Measurements from ENCODE around the gene GALNT15. TPM values are rescaled to one million over a fixed set of nuclear protein-coding genes. Genes with fewer than 3 reads are reported as not detected.

Gene GALNT15, protein sequence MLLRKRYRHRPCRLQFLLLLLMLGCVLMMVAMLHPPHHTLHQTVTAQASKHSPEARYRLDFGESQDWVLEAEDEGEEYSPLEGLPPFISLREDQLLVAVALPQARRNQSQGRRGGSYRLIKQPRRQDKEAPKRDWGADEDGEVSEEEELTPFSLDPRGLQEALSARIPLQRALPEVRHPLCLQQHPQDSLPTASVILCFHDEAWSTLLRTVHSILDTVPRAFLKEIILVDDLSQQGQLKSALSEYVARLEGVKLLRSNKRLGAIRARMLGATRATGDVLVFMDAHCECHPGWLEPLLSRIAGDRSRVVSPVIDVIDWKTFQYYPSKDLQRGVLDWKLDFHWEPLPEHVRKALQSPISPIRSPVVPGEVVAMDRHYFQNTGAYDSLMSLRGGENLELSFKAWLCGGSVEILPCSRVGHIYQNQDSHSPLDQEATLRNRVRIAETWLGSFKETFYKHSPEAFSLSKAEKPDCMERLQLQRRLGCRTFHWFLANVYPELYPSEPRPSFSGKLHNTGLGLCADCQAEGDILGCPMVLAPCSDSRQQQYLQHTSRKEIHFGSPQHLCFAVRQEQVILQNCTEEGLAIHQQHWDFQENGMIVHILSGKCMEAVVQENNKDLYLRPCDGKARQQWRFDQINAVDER
- total RNA-seq (2014; rRNA removed; shearing (Covaris generic)) (11.7 and 12.9 TPM in 2 replicates), polyA plus RNA-seq (2016; fragmentation: Nextera tagmentation; extraction: Ambion mirVana) (9.9 and 10.7 TPM in 2 replicates)

DNA sequence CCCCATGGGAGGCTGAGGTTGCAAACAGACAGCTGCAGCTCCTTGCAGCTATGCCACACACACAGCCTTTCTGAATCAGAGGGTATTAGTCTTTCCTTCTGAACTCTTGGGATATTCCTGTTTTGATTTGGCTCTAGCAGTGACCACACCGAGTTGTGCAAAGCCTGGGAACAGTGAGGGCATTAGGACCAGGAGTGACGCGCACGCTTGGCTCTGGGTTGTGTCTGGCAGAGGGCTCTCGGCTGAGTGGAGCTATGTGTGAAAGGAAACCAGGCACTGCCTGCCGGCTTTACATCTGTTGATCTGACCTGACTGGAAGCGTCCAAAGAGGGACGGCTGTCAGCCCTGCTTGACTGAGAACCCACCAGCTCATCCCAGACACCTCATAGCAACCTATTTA, at the start of gene GALNT15:
Gene GALNT15, plus strand, starts transcription at position 292 of the 400 bp plus-strand sequence. CDS start 472 bp downstream, outside the sequence.
- Histone ChIP-seq H3K4me2 (ENCODE audit: unreplicated experiment) (peak within 1 kb of the TSS; percentile 88), H3K9ac (peak within 1 kb of the TSS; percentile 81), H3K4me1 (ENCODE audit: insufficient read depth) (peaks cover 58% of the 10 kb centered on the region), H3K9me3 (ENCODE audit: low read depth) (no peaks in the 10 kb centered on the region), H3K79me2 (ENCODE audit: insufficient read depth) (peaks cover 26% of the 10 kb centered on the region), H3K4me3 (peak within 1 kb of the TSS; percentile 67), H3K27ac (peak within 1 kb of the TSS; percentile 97), H4K20me1 (ENCODE audit: insufficient read depth) (no peaks in the 10 kb centered on the region), H3K36me3 (ENCODE audit: low read depth) (no peaks in the 10 kb centered on the region), H3F3A (ENCODE audit: insufficient read depth) (peaks cover 40% of the 10 kb centered on the region), H3K9me2 (ENCODE audit: insufficient read depth) (no peaks in the 10 kb centered on the region), H2AFZ (peak within 1 kb of the TSS; percentile 48; the same call in 1 of the 2 replicates), H3K27me3 (replicated peaks; ENCODE audit: insufficient read depth) (no peaks in the 10 kb centered on the region)
- in situ Hi-C loops (cut with MboI), result loop anchor here (10.0 kb wide), 1 partner anchor 120 kb away; no protein-coding TSS in a partner anchor
- 1% methylated on average over 8 of the region's 8 CpGs for WGBS, 2 experiments (ENCODE audit: low coverage in 1 of 2, low lambda C conversion rate in 2 of 2, missing lambda C conversion rate in 2 of 2)
- TF ChIP-seq EZH2 (IDR thresholded peaks at IDR 0.05; ENCODE audit: insufficient read depth, poor library complexity, severe bottlenecking), result no peak
- no peak for TF ChIP-seq EZH2phosphoT487 (IDR thresholded peaks at IDR 0.05; ENCODE audit: insufficient read depth, low read depth)
- peak; percentile 99 for DNase-seq

DNA sequence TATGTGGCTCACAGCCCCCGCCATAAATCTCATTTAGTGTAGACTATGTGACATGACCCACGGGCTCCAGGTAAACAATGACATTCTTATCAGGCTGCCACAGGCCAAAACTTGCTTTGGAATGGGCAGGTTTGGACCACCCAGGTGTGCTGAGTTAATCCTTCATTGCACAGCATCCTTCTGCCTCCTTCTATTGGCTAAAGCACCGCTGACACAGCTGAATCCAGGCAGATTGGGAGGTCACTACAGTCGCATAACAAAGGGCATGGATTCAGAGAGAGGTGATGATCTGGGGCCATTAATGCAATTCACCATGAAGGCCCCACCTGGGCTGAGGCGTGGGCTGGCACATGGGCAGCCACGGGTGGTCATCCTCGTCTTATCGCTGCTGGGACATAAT, 47.8 kb upstream of the GALNT15 start:
- in situ Hi-C loops (cut with MboI), result no loop called here

DNA sequence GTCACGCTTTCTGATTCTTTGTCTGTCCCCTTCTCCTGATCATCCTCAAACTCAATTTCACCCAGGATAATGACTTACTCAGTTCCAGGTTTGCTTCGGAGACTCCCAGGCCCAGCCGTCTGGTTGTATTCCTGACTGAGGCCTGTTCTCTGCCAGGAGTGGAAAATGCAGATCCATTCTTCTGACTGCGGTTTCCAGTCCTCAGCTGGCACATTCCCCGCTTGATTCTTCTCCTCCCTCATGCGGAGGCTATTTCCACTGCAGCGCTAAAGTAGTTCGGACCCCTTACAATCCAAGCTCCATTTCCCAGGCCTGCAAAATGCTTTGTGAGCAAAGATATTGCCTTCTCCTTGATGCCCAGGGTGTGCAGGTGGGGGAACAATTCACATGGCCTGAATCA, 47.2 kb upstream of the GALNT15 start:
- Histone ChIP-seq H4K20me1 (ENCODE audit: insufficient read depth) (no peaks in the 10 kb centered on the region), H3K9me2 (ENCODE audit: insufficient read depth) (no peaks in the 10 kb centered on the region), H3K9ac (no peak overlapping the region), H2AFZ (no peak overlapping the region), H3K9me3 (ENCODE audit: low read depth) (no peaks in the 10 kb centered on the region), H3K36me3 (ENCODE audit: low read depth) (no peaks in the 10 kb centered on the region), H3K27ac (no peak overlapping the region), H3K4me1 (ENCODE audit: insufficient read depth) (peaks cover 54% of the 10 kb centered on the region), H3F3A (ENCODE audit: insufficient read depth) (peaks cover 54% of the 10 kb centered on the region), H3K4me2 (ENCODE audit: unreplicated experiment) (no peak overlapping the region), H3K4me3 (no peak overlapping the region), H3K79me2 (ENCODE audit: insufficient read depth) (no peaks in the 10 kb centered on the region), H3K27me3 (replicated peaks; ENCODE audit: insufficient read depth) (no peaks in the 10 kb centered on the region)
- 64 to 65% methylated on average over 8 of the region's 8 CpGs for WGBS, 2 experiments (ENCODE audit: low coverage in 1 of 2, low lambda C conversion rate in 2 of 2, missing lambda C conversion rate in 2 of 2)
- peak; percentile 53 for DNase-seq
- TF ChIP-seq EZH2 (IDR thresholded peaks at IDR 0.05; ENCODE audit: insufficient read depth, poor library complexity, severe bottlenecking) (no peak), EZH2phosphoT487 (IDR thresholded peaks at IDR 0.05; ENCODE audit: insufficient read depth, low read depth) (no peak)
- in situ Hi-C loops (cut with MboI), result no loop called here

More for the DNA sequence above, 47.8 kb upstream of the GALNT15 start:
- Histone ChIP-seq H3F3A (ENCODE audit: insufficient read depth) (peaks cover 54% of the 10 kb centered on the region), H3K4me3 (no peak overlapping the region), H3K4me2 (ENCODE audit: unreplicated experiment) (no peak overlapping the region), H3K79me2 (ENCODE audit: insufficient read depth) (no peaks in the 10 kb centered on the region), H3K9ac (no peak overlapping the region), H3K27ac (no peak overlapping the region), H3K27me3 (replicated peaks; ENCODE audit: insufficient read depth) (no peaks in the 10 kb centered on the region), H2AFZ (no peak overlapping the region), H3K36me3 (ENCODE audit: low read depth) (no peaks in the 10 kb centered on the region), H3K9me2 (ENCODE audit: insufficient read depth) (no peaks in the 10 kb centered on the region), H3K9me3 (ENCODE audit: low read depth) (no peaks in the 10 kb centered on the region), H3K4me1 (ENCODE audit: insufficient read depth) (peaks cover 54% of the 10 kb centered on the region), H4K20me1 (ENCODE audit: insufficient read depth) (no peaks in the 10 kb centered on the region)
- 97 to 98% methylated on average over 8 of the region's 8 CpGs for WGBS, 2 experiments (ENCODE audit: low coverage in 1 of 2, low lambda C conversion rate in 2 of 2, missing lambda C conversion rate in 2 of 2)
- TF ChIP-seq EZH2phosphoT487 (IDR thresholded peaks at IDR 0.05; ENCODE audit: insufficient read depth, low read depth) (no peak), EZH2 (IDR thresholded peaks at IDR 0.05; ENCODE audit: insufficient read depth, poor library complexity, severe bottlenecking) (no peak)
- no peak for DNase-seq

DNA sequence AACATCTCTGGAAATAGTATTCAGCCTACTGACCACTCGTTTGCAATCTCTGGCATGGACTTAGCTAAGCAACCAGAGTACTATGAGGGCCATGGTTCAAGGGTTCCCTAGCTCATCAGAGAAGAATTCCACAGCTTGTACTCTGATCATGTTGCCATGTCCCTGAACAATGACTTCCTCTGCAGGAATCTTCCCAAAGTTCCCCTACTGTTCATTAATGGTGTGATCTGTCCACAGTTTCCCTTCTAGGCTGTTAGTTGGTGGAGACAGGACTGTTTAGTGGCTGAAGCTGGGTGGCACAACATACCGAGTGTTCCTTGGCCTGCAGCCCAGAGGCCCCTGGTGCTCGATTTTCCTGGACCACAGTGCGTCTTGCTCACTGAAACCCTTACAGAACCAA, 44.4 kb upstream of the GALNT15 start:
- Histone ChIP-seq H3K27ac (peak overlapping the region; percentile 76), H2AFZ (peak overlapping the region; percentile 13; the same call in 1 of the 2 replicates), H3F3A (ENCODE audit: insufficient read depth) (peaks cover 35% of the 10 kb centered on the region), H3K4me2 (ENCODE audit: unreplicated experiment) (peak overlapping the region; percentile 42), H3K36me3 (ENCODE audit: low read depth) (no peaks in the 10 kb centered on the region), H3K9me3 (ENCODE audit: low read depth) (no peaks in the 10 kb centered on the region), H3K4me3 (no peak overlapping the region), H4K20me1 (ENCODE audit: insufficient read depth) (no peaks in the 10 kb centered on the region), H3K27me3 (replicated peaks; ENCODE audit: insufficient read depth) (no peaks in the 10 kb centered on the region), H3K4me1 (ENCODE audit: insufficient read depth) (peaks cover 43% of the 10 kb centered on the region), H3K9ac (peak overlapping the region; percentile 60), H3K79me2 (ENCODE audit: insufficient read depth) (no peaks in the 10 kb centered on the region), H3K9me2 (ENCODE audit: insufficient read depth) (no peaks in the 10 kb centered on the region)
- in situ Hi-C loops (cut with MboI), result no loop called here
- TF ChIP-seq EZH2 (IDR thresholded peaks at IDR 0.05; ENCODE audit: insufficient read depth, poor library complexity, severe bottlenecking) (no peak), EZH2phosphoT487 (IDR thresholded peaks at IDR 0.05; ENCODE audit: insufficient read depth, low read depth) (peak; percentile 97)
- DNase-seq, result peak; percentile 93
- WGBS, 2 experiments (ENCODE audit: low coverage in 1 of 2, low lambda C conversion rate in 2 of 2, missing lambda C conversion rate in 2 of 2), result 5 to 10% methylated on average over 4 of the region's 4 CpGs
